Stimulated activated CD4-positive, alpha-beta T cell treated with anti-CD3 and anti-CD28 coated beads, Interleukin-2, amount 100 ng/mL, for 4 hours (primary cell): Measurements from ENCODE around the gene SOAT1.
"Not testable (repeated sequence)": the region's sequence is repeated elsewhere in the genome, so short reads cannot be mapped to it uniquely, and the experiment has no call there.

ENCODE experiments used
- DNase-seq: peaks from one replicate; pipeline ENCODE4 v3.0.0-alpha.2; 2020; ENCODE audit warnings: low read depth

The SOAT1 gene

DNA sequence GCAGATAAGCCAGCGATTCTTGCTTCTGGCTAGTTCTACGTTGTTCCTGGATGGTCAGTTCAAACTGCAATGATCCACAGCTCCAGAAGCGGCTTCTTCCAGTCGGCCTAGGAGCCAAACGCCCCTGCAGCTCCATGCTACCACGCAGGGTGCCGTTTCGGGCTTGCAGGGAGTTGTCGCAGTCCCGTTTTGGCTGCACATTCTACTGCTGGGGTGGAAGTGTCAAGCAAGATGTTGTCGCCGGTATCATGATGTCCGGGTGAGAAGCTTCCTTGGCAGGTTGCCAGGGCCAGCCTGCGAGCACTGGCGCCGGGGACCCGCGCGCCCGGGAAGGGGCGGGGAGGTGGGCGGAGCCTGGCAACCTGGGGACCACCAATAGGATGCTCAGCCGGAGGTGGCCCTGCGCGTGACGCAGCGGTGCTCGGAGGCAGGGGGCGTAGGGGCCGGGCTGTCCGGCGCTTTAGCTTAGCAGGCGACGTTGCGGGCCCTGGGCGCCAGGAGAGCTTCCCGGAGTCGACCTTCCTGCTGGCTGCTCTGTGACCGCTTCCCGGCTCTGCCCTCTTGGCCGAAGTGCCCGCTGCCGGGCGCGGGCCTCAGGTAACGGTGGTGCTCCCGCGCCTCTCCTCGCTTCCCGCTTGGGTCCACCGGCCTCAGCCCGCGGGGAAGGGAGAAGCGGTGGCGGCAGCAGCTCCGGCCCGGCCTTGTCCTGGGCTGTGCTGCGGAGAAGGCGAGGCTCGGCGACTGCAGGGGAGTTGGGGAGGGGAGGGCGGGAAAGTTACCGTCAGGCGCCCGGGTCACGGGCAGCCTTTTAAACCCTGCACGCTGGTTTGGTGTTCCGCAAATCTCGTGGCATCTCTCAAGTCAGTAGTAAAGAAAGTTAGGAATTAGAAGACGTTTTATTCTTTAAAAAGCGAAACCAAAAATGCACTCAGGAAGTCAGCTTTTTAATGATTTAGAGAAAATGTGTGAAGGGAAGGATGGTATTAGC, at the start of gene SOAT1:
Gene SOAT1 (plus strand): TSS at position 458 of the 988 bp plus-strand sequence. CDS start 8,888 bp downstream, outside the sequence.
- peak; percentile 91 for DNase-seq

DNA sequence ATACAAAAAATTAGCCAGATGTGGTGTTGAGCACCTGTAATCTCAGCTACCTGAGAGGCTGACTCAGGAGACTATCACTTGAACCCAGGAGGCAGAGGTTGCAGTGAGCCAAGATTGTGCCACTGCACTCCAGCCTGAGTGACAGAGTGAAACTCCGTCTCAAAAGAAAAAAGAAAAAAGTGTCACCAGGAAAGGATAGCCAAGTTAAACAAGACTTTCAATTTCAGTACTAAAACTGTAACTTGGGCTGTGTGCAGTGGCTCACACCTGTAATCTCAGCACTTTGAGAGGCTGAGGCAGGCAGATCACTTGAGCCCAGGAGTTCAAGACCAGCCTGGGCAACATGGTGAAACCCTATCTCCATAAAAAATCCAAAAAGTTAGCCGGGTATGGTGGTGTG, 48.2 kb upstream of the SOAT1 start:
- DNase-seq: not testable (repeated sequence)

GRCh38 chr1:179247923-179248322, 45.7 kb upstream of the SOAT1 start:
- no peak for DNase-seq

DNA sequence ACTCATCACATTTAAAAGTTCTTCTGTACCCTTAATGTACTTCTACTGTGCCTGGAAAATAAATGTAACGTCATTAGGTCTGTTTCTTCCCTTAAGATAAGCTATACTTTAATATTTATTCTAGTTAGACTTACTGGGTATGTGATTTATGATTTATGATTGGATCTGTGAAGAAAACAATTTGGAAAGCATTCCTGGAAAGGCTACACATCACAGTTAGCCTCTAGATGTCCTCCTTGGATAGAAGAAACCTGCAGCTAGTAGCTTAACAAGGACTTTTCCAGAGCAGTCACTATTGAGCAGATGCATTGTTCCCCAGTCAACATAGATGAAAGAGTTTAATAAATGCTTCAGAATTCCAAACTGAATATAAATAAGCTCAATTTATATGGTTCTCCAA, 41.9 kb upstream of the SOAT1 start:
- no peak for DNase-seq

DNA sequence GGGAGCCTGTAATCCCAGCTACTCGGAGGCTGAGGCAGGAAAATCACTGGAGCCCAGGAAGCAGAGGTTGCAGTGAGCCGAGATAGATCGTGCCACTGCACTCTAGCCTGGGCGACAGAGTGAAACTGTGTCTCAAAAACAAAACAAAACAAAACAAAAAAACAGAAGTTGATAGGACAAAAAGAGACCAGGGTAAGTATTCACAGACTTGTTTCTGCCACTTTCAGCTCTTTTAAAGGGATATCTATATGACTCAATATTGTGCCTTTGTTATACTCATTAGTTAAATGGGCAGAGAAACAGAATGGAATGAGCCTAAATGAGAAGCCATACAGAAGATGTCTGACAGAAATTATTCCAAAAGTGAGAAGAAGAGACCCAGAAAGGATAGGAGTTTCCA, 41.0 kb upstream of the SOAT1 start:
- no peak for DNase-seq

DNA sequence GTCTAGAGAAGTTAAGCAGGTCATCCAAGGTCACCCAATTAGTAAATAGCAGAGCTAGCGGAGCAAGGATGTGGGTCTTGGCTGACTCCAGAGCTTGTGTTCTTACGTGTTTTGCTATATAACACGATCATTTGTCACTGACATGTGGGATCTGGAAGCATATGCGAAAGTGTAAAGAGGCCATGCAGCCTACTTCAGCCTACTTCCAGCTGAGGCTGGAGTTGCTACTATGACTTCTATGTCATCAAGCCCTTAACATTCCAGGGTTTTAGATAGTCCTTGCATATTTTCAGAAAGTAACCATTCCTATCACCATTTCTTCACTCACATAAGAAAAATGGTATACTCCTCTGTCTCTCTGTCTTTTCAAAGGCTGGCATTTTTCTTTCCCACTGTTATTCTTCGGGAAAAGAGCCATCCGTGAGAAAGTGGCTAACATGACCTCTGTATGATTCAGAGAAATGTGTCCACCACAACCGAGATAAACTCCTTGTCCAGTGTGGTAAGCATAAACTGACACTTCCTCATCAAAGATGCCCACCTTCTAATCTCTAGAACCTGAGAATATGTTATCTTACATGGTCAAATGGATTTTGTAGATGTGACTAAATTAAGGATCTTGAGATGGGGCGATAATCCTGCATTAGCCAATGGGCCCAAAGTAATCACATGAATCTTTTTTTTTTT, 40.2 kb upstream of the SOAT1 start:
- no peak for DNase-seq

GRCh38 chr1:179262183-179262582, 31.4 kb upstream of the SOAT1 start:
- DNase-seq: no peak

GRCh38 chr1:179263121-179263520, 30.5 kb upstream of the SOAT1 start:
- no peak for DNase-seq

GRCh38 chr1:179264507-179264906, 29.1 kb upstream of the SOAT1 start:
- DNase-seq: no peak

DNA sequence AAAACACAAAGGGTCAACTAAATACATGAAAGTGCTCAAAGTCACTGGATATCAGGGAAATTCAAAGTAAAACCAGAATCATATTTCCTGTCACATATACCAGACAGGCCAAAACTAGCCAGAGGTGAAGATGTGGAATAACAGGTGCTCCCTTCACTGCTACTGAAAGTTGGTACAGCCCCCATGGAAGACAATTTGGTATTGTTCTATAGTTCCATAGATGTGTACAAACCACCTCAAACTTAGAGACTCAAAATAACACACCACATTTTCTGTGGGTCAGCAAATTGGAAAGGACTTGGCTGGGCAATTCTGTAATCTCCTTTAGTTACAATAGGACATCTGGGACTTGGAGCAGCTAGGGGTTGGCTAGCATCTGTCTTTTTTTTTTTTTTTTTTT, 24.5 kb upstream of the SOAT1 start:
- no peak for DNase-seq

GRCh38 chr1:179274424-179274823, 19.2 kb upstream of the SOAT1 start:
- DNase-seq: not testable (repeated sequence)

GRCh38 chr1:179278920-179279319, 14.7 kb upstream of the SOAT1 start:
- no peak for DNase-seq

- DNase-seq: no peak
These were observed 9.6 kb upstream of the SOAT1 start for GRCh38 chr1:179283992-179284391.

DNA sequence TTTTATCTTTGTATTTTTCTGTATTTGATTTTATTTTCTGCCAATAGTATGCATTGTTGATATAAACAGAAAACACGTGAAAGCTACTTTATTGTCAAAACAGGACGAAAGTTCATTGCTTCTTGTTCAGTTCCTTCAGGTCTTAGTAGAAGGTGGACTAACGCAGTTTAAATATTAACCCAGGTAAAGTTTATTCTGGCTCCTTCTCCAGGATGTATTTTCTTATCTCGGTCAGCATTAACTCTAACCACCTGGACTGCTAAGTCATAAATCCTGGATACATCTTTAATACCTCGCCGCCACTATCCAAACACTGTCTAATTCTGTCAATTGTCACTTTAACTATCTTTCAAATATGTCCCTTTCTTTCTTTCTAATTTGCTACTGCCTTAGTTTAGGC, 5.7 kb upstream of the SOAT1 start:
- DNase-seq: no peak

- DNase-seq: no peak
These were observed 4.6 kb upstream of the SOAT1 start for GRCh38 chr1:179288977-179289376.

GRCh38 chr1:179295164-179295755, 1.7 kb downstream of the SOAT1 start:
- no peak for DNase-seq

- no peak for DNase-seq
These were observed 2.9 kb downstream of the SOAT1 start for GRCh38 chr1:179296356-179297104.

DNA sequence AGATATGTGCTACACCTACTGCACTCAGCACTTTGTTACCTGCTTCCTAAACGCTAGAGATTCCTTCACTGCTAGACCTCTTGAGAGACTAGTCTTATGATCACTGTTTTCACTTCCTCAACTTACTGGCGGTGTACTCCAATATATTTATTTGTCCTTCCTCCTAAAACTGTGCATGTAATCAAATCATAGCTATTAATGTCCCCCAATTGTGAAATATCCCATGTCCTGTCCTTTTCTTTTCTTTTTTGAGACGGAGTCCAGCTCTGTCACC, 3.4 kb downstream of the SOAT1 start:
- no peak for DNase-seq

GRCh38 chr1:179298952-179299351, 5.4 kb downstream of the SOAT1 start:
- no peak for DNase-seq

DNA sequence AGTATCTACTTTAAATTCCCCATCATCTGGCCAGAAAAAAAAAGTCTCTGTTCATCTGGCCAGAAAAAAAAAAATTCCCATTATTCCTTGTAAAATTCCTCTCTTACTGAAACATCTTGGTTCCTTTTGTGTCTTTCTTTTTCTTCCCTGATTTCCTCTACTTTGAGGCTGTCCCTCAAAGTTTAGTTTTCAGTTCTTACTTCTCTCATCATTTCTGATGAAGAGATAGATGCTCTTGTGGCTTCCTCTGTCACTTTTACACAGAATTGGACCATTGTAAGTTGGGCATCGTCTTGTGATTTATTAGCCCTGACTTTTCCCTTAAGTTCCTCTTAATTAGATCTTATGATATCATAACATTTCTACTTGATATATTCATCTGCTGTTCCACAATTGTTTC, 6.5 kb downstream of the SOAT1 start:
- DNase-seq: no peak

DNA sequence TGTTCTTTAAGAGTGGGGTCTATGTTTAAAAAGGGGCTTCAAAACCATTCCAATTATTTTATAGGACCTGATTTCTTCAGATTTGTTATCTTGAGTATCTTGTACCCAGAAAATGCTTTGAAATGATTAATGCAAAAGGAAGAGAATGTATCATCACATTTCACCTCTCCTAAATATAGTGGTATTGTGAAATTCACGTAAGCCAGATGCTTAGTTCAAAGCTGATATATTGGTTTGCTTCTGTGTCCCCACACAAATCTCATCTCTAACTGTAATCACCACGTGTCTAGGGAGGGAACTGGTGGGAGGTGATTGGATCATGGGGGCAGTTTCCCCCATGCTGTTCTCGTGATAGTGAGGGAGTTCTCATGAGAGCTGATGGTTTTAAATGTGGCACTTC, 8.5 kb downstream of the SOAT1 start:
- no peak for DNase-seq

DNA sequence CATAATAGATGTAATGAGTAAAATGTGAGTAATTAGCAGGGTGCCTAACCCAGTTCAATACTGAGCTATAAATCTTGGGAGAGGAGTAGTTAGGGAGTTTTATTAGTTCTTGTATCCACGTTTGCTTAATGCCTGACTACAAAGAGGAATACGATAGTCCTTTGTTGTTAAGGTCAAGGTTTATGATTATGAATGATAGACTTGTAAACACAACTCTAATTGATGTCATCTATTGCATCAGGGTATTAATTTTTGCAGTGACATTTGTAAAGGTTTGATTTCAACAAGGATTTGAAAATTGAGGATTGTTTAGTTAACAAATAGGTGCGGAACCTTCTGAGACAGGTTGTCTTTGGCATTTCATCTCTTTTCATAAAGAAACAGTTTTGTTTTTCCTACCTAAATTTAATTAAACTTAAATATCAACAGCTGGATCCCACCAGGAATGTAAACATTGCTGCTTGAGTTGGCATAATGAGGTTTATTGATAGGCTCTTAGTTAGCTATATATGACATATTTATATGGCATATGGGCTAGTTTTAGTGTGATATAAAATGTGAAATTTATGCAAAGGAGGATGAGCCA, 9.7 kb downstream of the SOAT1 start:
- no peak for DNase-seq
